Neuronal stem cell (in vitro differentiated cells): ENCODE results near the gene ABR.

ENCODE experiments used
- DNase-seq: peaks from one replicate; pipeline ENCODE4 v3.0.0-alpha.2; 2013; ENCODE audit warnings: low spot score
- H2AFZ ChIP-seq: one replicate; pipeline ENCODE4 v1.6.1; 2013; ENCODE audit warnings: mild to moderate bottlenecking, low read length, inconsistent platforms
- H2AK5ac ChIP-seq: 2 replicates; pipeline ENCODE4 v1.6.1; 2013; ENCODE audit warnings: low read depth, mild to moderate bottlenecking, inconsistent platforms, low read length, moderate library complexity, mixed read lengths
- H2BK120ac ChIP-seq: 2 replicates; pipeline ENCODE4 v1.6.1; 2013; ENCODE audit warnings: low read depth, mild to moderate bottlenecking, inconsistent platforms, low read length, moderate library complexity, mixed read lengths
- H2BK12ac ChIP-seq: one replicate; pipeline ENCODE4 v1.6.1; 2013; ENCODE audit warnings: low read length, inconsistent platforms
- H2BK15ac ChIP-seq: 2 replicates; pipeline ENCODE4 v1.6.1; 2013; ENCODE audit warnings: mild to moderate bottlenecking, low read length, inconsistent platforms, mixed read lengths
- H2BK5ac ChIP-seq: one replicate; pipeline ENCODE4 v1.6.1; 2013; ENCODE audit warnings: inconsistent platforms, mild to moderate bottlenecking, low read length, moderate library complexity
- H3K14ac ChIP-seq: one replicate; pipeline ENCODE4 v1.6.1; 2013; ENCODE audit warnings: low read length, inconsistent platforms
- H3K18ac ChIP-seq: 2 replicates; pipeline ENCODE4 v1.6.1; 2013; ENCODE audit warnings: low read length, inconsistent platforms
- H3K23ac ChIP-seq: 2 replicates; pipeline ENCODE4 v1.6.1; 2013; ENCODE audit warnings: low read depth, mild to moderate bottlenecking, mixed read lengths, low read length, inconsistent platforms; ENCODE audit not compliant: poor library complexity
- H3K27ac ChIP-seq: replicated peaks from 3 replicates; pipeline ENCODE4 v1.5.1; 2013; ENCODE audit warnings: low read length, inconsistent platforms
- H3K27me3 ChIP-seq, 3 experiments: 2 replicates each; pipeline ENCODE4 v1.6.1; 2013; ENCODE audit warnings: low read length in 3 of 3, mild to moderate bottlenecking in 2 of 3, inconsistent platforms in 1 of 3, low read depth in 1 of 3, mixed read lengths in 1 of 3, moderate library complexity in 1 of 3; ENCODE audit not compliant: control insufficient read depth in 3 of 3, insufficient read depth in 3 of 3
- H3K36me3 ChIP-seq, 2 donors: replicated peaks in 1 of 2; 2 replicates each; pipeline ENCODE4 v1.6.1; 2013; ENCODE audit warnings: low read length in 2 of 2; ENCODE audit not compliant: control insufficient read depth in 2 of 2, insufficient read depth in 2 of 2
- H3K4ac ChIP-seq: 2 replicates; pipeline ENCODE4 v1.6.1; 2013; ENCODE audit warnings: inconsistent platforms, mild to moderate bottlenecking, low read length, moderate library complexity
- H3K4me1 ChIP-seq, 2 donors: 1 replicate in 1 of 2; 2 replicates in 1 of 2; pipeline ENCODE4 v1.6.1; 2013; ENCODE audit warnings: low read length in 2 of 2, low read depth in 1 of 2; ENCODE audit not compliant: control insufficient read depth in 2 of 2, insufficient read depth in 1 of 2
- H3K4me2 ChIP-seq: one replicate; pipeline ENCODE4 v1.6.1; 2013; ENCODE audit warnings: mild to moderate bottlenecking, low read length, inconsistent platforms; ENCODE audit not compliant: insufficient read depth, poor library complexity, severe bottlenecking
- H3K4me3 ChIP-seq, 2 donors: 2 replicates each; pipeline ENCODE4 v1.5.1; 2013; ENCODE audit warnings: low read length in 2 of 2, mild to moderate bottlenecking in 2 of 2, inconsistent platforms in 1 of 2, moderate library complexity in 1 of 2
- H3K79me1 ChIP-seq: one replicate; pipeline ENCODE4 v1.6.1; 2013; ENCODE audit warnings: low read depth, mild to moderate bottlenecking, inconsistent platforms, low read length, moderate library complexity
- H3K9ac ChIP-seq: one replicate; pipeline ENCODE4 v1.6.1; 2013; ENCODE audit warnings: mild to moderate bottlenecking, low read depth, low read length, inconsistent platforms; ENCODE audit not compliant: poor library complexity
- H3K9me3 ChIP-seq, 2 donors: replicated peaks in 1 of 2; 2 replicates each; pipeline versions ENCODE3 to v1.6.1; 2013; ENCODE audit warnings: low read length in 2 of 2, mild to moderate bottlenecking in 2 of 2, inconsistent platforms in 1 of 2, low read depth in 1 of 2, mixed read lengths in 1 of 2, moderate library complexity in 1 of 2; ENCODE audit not compliant: control insufficient read depth in 2 of 2, insufficient read depth in 1 of 2
- H4K8ac ChIP-seq: one replicate; pipeline ENCODE4 v1.6.1; 2013; ENCODE audit warnings: low read depth, mild to moderate bottlenecking, inconsistent platforms, low read length, moderate library complexity
- H4K91ac ChIP-seq: one replicate; pipeline ENCODE4 v1.6.1; 2013; ENCODE audit warnings: low read length, low read depth, mild to moderate bottlenecking, inconsistent platforms; ENCODE audit not compliant: poor library complexity
- WGBS, 2 donors: extraction: QIAGEN DNeasy Blood & Tissue Kit; methylation state at CpG; one replicate each; pipeline ENCODE4 v1.1.7; 2013; ENCODE audit warnings: missing lambda C conversion rate in 2 of 2, mixed read lengths in 1 of 2; ENCODE audit not compliant: insufficient read length in 2 of 2, insufficient replicate concordance in 1 of 2; ENCODE audit errors: extremely low coverage in 2 of 2; 5-methylcytosine and 5-hydroxymethylcytosine counted together

The ABR gene

DNA sequence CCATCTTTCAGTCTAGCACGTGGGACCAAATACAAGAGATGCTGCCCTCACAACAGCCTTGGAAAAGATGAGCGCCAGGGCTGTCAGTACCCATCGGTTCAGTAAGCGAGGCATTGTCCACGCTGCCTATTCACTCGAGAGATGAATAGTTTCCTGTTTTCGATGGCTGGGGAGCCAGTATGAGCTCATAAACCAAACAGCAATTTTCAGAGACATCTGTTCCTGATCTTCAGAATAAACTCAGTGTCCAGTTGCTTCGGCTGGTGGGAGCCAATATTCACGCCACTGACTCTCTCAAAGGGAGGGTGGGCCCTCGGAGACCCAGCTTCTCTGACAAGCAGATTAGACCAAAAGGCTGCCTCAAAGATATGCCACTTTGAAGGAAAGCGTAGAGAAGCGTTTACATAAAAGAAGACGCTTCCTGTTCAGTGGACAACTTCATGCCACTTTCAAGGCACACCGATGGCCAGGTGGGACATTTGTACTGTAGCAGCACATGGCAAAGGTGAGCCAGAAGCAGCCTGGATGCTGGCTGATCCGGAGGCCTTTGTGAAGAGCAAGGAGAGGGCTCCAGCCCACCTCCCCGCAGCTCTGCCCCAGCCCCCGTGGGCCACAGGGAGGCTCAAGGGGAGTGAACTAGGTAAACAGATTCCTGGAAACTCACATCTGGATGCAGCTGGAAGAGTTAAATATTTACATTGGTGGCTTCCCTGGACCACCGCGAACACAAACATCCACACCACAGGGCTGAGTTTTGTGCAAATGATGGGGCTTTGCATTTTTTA lies 176.8 kb downstream of the ABR start:
- no peak overlapping the region for H3K9ac ChIP-seq
- H2BK120ac ChIP-seq: no peak overlapping the region
- peak overlapping the region; percentile 17 for H3K14ac ChIP-seq
- H4K8ac ChIP-seq: no peak overlapping the region
- WGBS, 2 donors: no CpG with 5 or more reads among the region's 19 CpGs
- no peak overlapping the region for H3K4ac ChIP-seq
- peaks cover 0 to under 1% of the 10 kb centered on the region in 2 donors for H3K4me1 ChIP-seq
- no peak overlapping the region for H2AK5ac ChIP-seq
- H3K79me1 ChIP-seq: no peaks in the 10 kb centered on the region
- H2BK15ac ChIP-seq: no peak overlapping the region
- H2AFZ ChIP-seq: no peak overlapping the region
- no peak overlapping the region for H2BK12ac ChIP-seq
- no peak overlapping the region for H3K4me3 ChIP-seq
- DNase-seq: no peak
- H3K36me3 ChIP-seq: peaks cover 55 to 84% of the 10 kb centered on the region in 2 donors
- H3K27me3 ChIP-seq: no peaks in the 10 kb centered on the region
- H3K9me3 ChIP-seq: no peaks in the 10 kb centered on the region
- H3K23ac ChIP-seq: no peak overlapping the region
- H2BK5ac ChIP-seq: no peak overlapping the region
- H4K91ac ChIP-seq: no peak overlapping the region
- no peak overlapping the region for H3K18ac ChIP-seq
- H3K27ac ChIP-seq: no peak overlapping the region
- no peak overlapping the region for H3K4me2 ChIP-seq

- H3K18ac ChIP-seq: no peak overlapping the region
- H3K23ac ChIP-seq: no peak overlapping the region
- no peak overlapping the region for H4K91ac ChIP-seq
- no peak overlapping the region for H2BK12ac ChIP-seq
- no peak overlapping the region for H4K8ac ChIP-seq
- H3K79me1 ChIP-seq: peaks cover under 1% of the 10 kb centered on the region
- no peak overlapping the region for H2AFZ ChIP-seq
- no peak overlapping the region for H2BK5ac ChIP-seq
- no peak overlapping the region for H3K4ac ChIP-seq
- H3K27ac ChIP-seq: no peak overlapping the region
- H2BK120ac ChIP-seq: no peak overlapping the region
- no peak overlapping the region for H3K4me3 ChIP-seq
- no peak overlapping the region for H3K9ac ChIP-seq
- peaks cover 53 to 78% of the 10 kb centered on the region in 2 donors for H3K36me3 ChIP-seq
- H3K4me2 ChIP-seq: no peak overlapping the region
- H3K14ac ChIP-seq: no peak overlapping the region
- no peak for DNase-seq
- no peaks in the 10 kb centered on the region for H3K9me3 ChIP-seq
- no CpG with 5 or more reads among the region's 4 CpGs for WGBS, 2 donors
- H2AK5ac ChIP-seq: no peak overlapping the region
- no peaks in the 10 kb centered on the region for H3K27me3 ChIP-seq
- H3K4me1 ChIP-seq: peaks cover 3% of the 10 kb centered on the region in 2 donors
- no peak overlapping the region for H2BK15ac ChIP-seq
Observed at GRCh38 chr17:1002412-1002753, 177.4 kb downstream of the ABR start.

DNA sequence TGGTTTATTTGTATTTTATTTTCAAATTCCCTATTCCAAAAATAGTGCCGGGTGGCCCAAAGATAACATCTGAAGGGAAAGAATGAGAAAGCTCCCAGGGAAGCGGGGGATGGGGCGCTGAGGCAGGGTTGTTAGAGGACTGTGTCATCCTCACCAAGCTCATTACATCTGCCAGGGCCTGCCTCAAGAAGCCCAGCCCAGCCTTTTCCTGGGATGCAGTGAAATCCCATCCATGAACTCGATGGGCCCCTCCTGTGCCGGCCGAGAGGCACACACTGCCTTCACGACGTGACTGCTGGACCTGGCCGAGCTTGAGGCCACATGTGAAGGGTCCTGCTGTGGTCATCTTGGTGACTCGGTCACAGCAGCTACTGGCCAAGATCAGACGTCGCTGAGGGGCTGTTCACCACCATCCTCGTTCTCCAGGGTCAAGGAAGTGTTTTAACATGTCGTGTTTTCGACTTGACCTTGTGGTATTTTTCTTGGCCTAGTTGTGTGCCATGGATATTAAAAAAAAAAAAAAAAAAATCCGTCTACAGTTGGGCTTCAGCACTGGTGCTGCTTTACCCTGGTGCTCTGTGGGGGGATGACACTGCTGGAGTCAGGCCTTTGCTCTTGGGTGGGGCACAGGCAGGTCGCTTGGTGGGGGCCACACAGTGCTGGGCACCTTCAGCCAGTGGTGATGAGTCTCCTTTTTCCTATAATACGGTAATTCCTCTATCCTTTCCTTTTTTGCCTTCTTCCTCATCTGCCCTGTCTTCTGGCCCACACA lies 178.0 kb downstream of the ABR start:
- H3K4ac ChIP-seq: no peak overlapping the region
- WGBS, 2 donors: no CpG with 5 or more reads among the region's 18 CpGs
- H4K91ac ChIP-seq: no peak overlapping the region
- no peak overlapping the region for H3K27ac ChIP-seq
- no peak overlapping the region for H2AFZ ChIP-seq
- H3K79me1 ChIP-seq: peaks cover 4% of the 10 kb centered on the region
- H3K4me2 ChIP-seq: no peak overlapping the region
- no peak overlapping the region for H4K8ac ChIP-seq
- no peaks in the 10 kb centered on the region for H3K27me3 ChIP-seq
- peaks cover 51 to 73% of the 10 kb centered on the region in 2 donors for H3K36me3 ChIP-seq
- DNase-seq: no peak
- H3K9me3 ChIP-seq: no peaks in the 10 kb centered on the region
- no peak overlapping the region for H2BK5ac ChIP-seq
- H3K23ac ChIP-seq: peak overlapping the region; percentile 65
- no peak overlapping the region for H2BK120ac ChIP-seq
- H2AK5ac ChIP-seq: no peak overlapping the region
- H3K9ac ChIP-seq: peak overlapping the region; percentile 33
- peak overlapping the region in 1 of 2 donors; percentile 5 for H3K4me3 ChIP-seq
- H2BK15ac ChIP-seq: no peak overlapping the region
- peaks cover 3% of the 10 kb centered on the region in 2 donors for H3K4me1 ChIP-seq
- no peak overlapping the region for H2BK12ac ChIP-seq
- no peak overlapping the region for H3K14ac ChIP-seq
- H3K18ac ChIP-seq: no peak overlapping the region
